NT2/D1 (cell line): ENCODE results near the gene DAPK2.

Experiments
- DNase-seq: peaks from one replicate; pipeline ENCODE4 v3.0.0-alpha.2; 2011; ENCODE audit warnings: low read depth, low spot score
- H3K27me3 ChIP-seq: 2 replicates; pipeline ENCODE4 v1.6.0; 2011; ENCODE audit warnings: mild to moderate bottlenecking; ENCODE audit not compliant: insufficient read length, insufficient read depth
- H3K36me3 ChIP-seq: 2 replicates; pipeline ENCODE4 v1.6.1; 2011; ENCODE audit warnings: mild to moderate bottlenecking, low read length, mixed read lengths; ENCODE audit not compliant: insufficient read depth, insufficient read length
- H3K4me1 ChIP-seq: 2 replicates; pipeline ENCODE4 v1.5.1; 2011; ENCODE audit not compliant: insufficient read depth, insufficient read length
- H3K4me3 ChIP-seq: 2 replicates; pipeline ENCODE4 v1.5.1; 2011; ENCODE audit warnings: low read depth; ENCODE audit not compliant: insufficient read length
- H3K9ac ChIP-seq: 2 replicates; pipeline ENCODE4 v1.6.0; 2011; ENCODE audit warnings: low read depth; ENCODE audit not compliant: insufficient read length
- H3K9me3 ChIP-seq: 2 replicates; pipeline ENCODE4 v1.5.1; 2011; ENCODE audit warnings: mild to moderate bottlenecking, low read length; ENCODE audit not compliant: insufficient read depth
- SUZ12 ChIP-seq: IDR thresholded peaks from 2 replicates; pipeline ENCODE4 v1.6.1; 2011; ENCODE audit not compliant: insufficient read length, insufficient read depth; ENCODE audit errors: extremely low read depth
- YY1 ChIP-seq: IDR thresholded peaks from 2 replicates; pipeline ENCODE4 v1.6.1; 2011; ENCODE audit not compliant: insufficient read length, insufficient read depth
- ZNF274 ChIP-seq: IDR thresholded peaks from 2 replicates; pipeline ENCODE4 v1.6.1; 2011; ENCODE audit warnings: mild to moderate bottlenecking, low read depth, low read length

The DAPK2 gene

DNA sequence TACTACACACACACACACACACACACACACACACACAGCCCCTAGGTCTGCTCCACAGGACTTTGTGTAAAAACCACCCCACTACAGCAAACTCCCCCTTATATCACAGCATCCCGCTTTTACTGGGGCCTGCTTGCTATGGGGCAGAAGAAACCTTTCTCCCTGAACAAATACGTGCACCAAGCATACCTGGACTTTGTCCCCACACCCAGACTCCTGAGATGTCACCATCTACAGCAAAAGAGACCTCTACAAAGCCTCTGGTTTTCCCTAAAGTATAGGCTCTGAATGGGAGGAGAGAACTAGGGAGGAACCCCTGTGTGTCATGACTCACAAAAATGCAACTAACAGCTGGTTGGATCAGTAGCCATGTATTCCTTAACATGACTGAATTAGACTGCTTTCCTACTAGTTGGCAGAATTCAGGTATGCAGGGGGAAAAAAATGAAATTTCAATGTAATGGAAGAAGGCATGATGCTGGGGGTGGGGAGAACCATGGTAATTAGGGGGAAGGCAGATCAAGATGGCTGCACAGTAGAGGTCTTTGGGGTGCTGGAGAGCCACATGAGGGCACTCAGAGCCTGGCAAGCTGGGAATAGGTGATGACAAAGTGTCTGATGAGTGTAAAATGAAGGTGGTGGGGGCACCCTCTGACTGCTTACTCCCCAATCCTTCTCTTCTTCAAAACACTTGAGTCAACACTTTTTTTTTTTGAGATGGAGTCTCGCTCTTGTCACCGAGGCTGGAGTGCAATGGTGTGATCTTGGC lies 45.9 kb downstream of the DAPK2 start:
- H3K4me3 ChIP-seq: no peak overlapping the region
- no peaks in the 10 kb centered on the region for H3K36me3 ChIP-seq
- no peaks in the 10 kb centered on the region for H3K27me3 ChIP-seq
- peaks cover 2% of the 10 kb centered on the region for H3K4me1 ChIP-seq
- no peak overlapping the region for H3K9ac ChIP-seq
- no peaks in the 10 kb centered on the region for H3K9me3 ChIP-seq
- DNase-seq: no peak
- TF ChIP-seq ZNF274 (no peak), YY1 (no peak), SUZ12 (no peak)

DNA sequence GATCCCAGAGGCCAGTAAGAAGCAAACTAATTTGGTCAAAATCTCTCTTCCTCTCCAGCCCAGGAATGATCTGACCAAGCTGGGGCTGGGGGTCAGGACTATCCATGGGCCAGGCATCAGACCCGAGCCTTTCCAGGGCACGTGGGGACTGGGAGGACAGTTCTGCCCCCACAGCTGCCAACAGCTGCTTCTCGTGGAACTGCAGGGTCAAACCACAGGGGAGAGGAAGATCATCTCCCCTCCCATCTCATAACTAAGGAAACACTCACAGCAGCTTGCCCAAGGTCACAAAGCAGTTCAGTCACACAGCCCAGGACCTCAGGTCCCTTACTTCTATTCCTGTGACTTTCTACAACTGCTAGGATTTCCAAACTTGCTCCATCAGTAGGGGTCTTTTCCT lies 47.1 kb downstream of the DAPK2 start:
- Histone ChIP-seq H3K4me3 (no peak overlapping the region), H3K27me3 (no peaks in the 10 kb centered on the region), H3K4me1 (peaks cover 2% of the 10 kb centered on the region), H3K9ac (peak overlapping the region; percentile 39), H3K9me3 (no peaks in the 10 kb centered on the region), H3K36me3 (no peaks in the 10 kb centered on the region)
- no peak for DNase-seq
- no peak for TF ChIP-seq ZNF274
- TF ChIP-seq SUZ12: no peak
- TF ChIP-seq YY1: no peak

DNA sequence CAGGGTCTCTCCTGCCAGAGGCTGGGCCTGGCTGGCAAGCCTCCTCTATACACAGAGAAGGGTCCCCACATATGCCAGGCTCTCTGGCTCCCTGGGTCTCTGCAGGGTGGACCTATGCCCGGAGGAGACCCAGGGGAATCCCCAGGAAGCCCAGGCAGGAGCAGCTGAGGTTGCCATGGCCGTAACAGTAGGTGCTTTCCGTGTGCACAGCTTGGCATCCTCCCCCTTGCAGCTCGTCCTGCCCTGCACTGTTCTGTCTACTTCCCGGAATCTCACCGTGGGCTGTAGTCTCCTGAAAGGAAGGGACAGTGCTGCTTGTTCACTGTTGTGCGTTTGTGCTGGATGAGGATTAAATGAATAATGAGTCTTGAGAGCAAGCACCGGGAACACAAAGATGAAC lies 47.8 kb downstream of the DAPK2 start:
- Histone ChIP-seq H3K9me3 (no peaks in the 10 kb centered on the region), H3K36me3 (no peaks in the 10 kb centered on the region), H3K9ac (no peak overlapping the region), H3K4me3 (no peak overlapping the region), H3K4me1 (peaks cover 2% of the 10 kb centered on the region), H3K27me3 (no peaks in the 10 kb centered on the region)
- no peak for DNase-seq
- TF ChIP-seq SUZ12 (no peak), ZNF274 (no peak), YY1 (no peak)

DNA sequence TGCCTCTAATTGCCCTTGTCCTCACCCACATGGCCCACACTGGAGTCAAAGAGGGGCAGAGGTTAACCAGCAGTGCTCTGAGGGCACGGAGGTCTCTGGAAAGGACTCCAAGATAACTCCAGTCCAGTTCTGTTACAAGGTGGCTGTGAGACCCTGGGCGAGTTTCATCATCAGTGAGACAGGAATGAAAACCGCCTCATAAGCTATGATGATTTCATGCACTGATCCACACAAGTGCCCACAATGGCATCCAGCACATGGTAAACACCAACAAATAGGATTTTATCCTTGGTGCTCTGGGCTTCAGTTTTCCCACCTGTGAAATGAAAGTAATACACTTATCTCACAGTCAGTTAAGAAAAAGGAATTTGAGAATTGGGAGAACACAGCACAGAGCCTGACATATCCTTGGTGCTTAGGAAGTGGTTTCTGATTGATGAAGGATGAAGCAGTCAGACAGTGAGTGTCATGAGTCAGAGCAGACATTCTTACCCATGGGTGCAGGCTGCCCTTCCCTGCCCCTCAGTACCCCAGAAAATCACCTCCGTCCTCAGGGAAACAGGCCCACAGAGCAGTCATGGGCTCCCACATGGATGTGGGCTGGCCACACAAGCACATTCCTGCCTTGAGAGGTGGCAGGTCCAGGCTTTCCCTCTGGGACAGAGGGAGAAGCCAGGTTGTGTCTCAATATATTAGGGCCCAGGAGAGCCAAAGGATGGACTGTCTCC lies 48.4 kb downstream of the DAPK2 start:
- H3K9ac ChIP-seq: no peak overlapping the region

DNA sequence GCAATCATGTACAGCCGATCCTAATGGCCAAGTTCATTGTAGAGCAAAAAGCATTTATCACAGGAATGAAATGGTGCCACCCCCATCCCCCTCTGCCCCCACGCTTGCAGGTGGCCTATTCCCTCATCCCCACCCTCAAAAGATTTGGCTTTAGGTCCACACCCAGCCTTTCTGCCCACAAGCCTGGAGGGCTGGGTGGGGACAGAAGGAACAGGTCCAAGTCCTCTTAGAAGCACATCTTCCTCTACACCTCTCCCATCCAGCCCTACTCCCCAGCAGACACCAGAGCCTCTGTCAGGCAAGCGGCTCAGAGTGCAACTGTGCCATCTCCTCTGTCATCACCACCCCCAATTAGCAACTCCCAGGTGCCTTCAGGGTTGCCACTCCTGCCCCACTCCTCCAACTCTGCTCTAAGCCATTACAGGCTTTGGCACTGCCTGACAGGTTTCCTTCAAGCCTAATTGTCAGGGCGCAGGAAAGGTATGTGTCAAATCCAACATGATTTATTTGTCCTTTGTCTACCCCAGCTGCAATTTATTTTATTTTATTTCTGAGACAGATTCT lies 49.4 kb downstream of the DAPK2 start:
- peaks cover 2% of the 10 kb centered on the region for H3K4me1 ChIP-seq
- no peak for DNase-seq

More for the DNA sequence above, 48.4 kb downstream of the DAPK2 start:
- TF ChIP-seq ZNF274 (no peak), SUZ12 (no peak), YY1 (no peak)
- Histone ChIP-seq H3K4me1 (peaks cover 2% of the 10 kb centered on the region), H3K4me3 (no peak overlapping the region), H3K27me3 (no peaks in the 10 kb centered on the region), H3K9me3 (no peaks in the 10 kb centered on the region), H3K36me3 (no peaks in the 10 kb centered on the region)
- no peak for DNase-seq

DNA sequence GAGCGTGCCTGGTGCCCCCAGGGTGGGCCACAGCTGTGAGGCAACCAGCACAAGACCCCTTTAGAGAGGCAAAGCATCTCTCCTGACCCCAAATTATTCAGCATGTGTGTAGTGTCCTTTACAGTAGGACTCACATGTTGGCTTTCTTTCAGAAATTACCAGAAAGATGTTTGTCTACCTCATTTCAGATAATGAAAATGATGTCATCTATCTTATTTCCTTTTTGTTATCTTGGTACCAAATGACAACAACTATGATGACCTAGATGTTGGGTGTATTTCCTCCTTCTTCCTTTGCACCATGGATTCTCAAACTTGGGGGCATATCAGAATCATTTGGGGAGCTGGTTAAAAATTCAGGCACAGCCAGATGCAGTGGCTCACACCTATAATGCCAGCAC lies 50.5 kb downstream of the DAPK2 start:
- Histone ChIP-seq H3K36me3 (no peaks in the 10 kb centered on the region), H3K4me1 (peaks cover 2% of the 10 kb centered on the region)

More for the DNA sequence above, 49.4 kb downstream of the DAPK2 start:
- TF ChIP-seq YY1 (no peak), SUZ12 (no peak), ZNF274 (no peak)
- H3K9ac ChIP-seq: no peak overlapping the region
- H3K4me3 ChIP-seq: no peak overlapping the region
- no peaks in the 10 kb centered on the region for H3K36me3 ChIP-seq
- no peaks in the 10 kb centered on the region for H3K9me3 ChIP-seq
- no peaks in the 10 kb centered on the region for H3K27me3 ChIP-seq

More for the DNA sequence above, 50.5 kb downstream of the DAPK2 start:
- no peak for DNase-seq
- H3K9ac ChIP-seq: no peak overlapping the region
- no peak for TF ChIP-seq YY1
- no peak for TF ChIP-seq SUZ12
- TF ChIP-seq ZNF274: no peak
- no peak overlapping the region for H3K4me3 ChIP-seq
- H3K27me3 ChIP-seq: no peaks in the 10 kb centered on the region
- no peaks in the 10 kb centered on the region for H3K9me3 ChIP-seq
